Hypothalamus (tissue), 51 donors: ENCODE results near the gene FAM114A2.
"Not testable (repeated sequence)": the region's sequence is repeated elsewhere in the genome, so short reads cannot be mapped to it uniquely, and the experiment has no call there.

ENCODE experiments used
- DNase-seq, 51 donors: peaks; one replicate each; lab custom pipeline; 2025; lab: John Stamatoyannopoulos, UW

FAM114A2 gene

GRCh38 chr5:154038707-154039457, at the start of gene FAM114A2, which contains the start of gene MFAP3:
TSS of gene FAM114A2 (minus strand) at chr5:154038910. CDS start at chr5:154034953, 3,957 bp downstream.
TSS of gene MFAP3 (plus strand) at chr5:154038967. CDS start at chr5:154049723, 10,756 bp downstream.
- DNase-seq: peak in 50 of 51 donors; percentile 12 to 86 (median 71)

- DNase-seq: peak in 12 of 51 donors; percentile 3 to 29 (median 10)
Observed at GRCh38 chr5:154087260-154087659, 48.5 kb upstream of the FAM114A2 start.

GRCh38 chr5:154086641-154087040, 47.9 kb upstream of the FAM114A2 start:
- no peak for DNase-seq

GRCh38 chr5:154086146-154086545, 47.4 kb upstream of the FAM114A2 start:
- no peak for DNase-seq

- DNase-seq: no peak
Observed at GRCh38 chr5:154084062-154084639, 45.4 kb upstream of the FAM114A2 start.

GRCh38 chr5:154081246-154081645, 42.5 kb upstream of the FAM114A2 start:
- no peak for DNase-seq

- DNase-seq: no peak
Observed at GRCh38 chr5:154078272-154078671, 39.6 kb upstream of the FAM114A2 start.

GRCh38 chr5:154077696-154078095, 39.0 kb upstream of the FAM114A2 start:
- no peak for DNase-seq

- no peak for DNase-seq
Observed at GRCh38 chr5:154076240-154076922, 37.7 kb upstream of the FAM114A2 start.

GRCh38 chr5:154072414-154073171, 33.9 kb upstream of the FAM114A2 start:
- DNase-seq: peak; percentile 13 to 88 (median 62)

GRCh38 chr5:154071799-154072413, 33.2 kb upstream of the FAM114A2 start:
- peak in 1 of 51 donors; percentile 44 for DNase-seq

- not testable (repeated sequence) for DNase-seq
Observed at GRCh38 chr5:154069854-154070253, 31.1 kb upstream of the FAM114A2 start.

GRCh38 chr5:154065971-154066370, 27.3 kb upstream of the FAM114A2 start:
- no peak for DNase-seq

- DNase-seq: no peak
Observed at GRCh38 chr5:154063372-154063771, 24.7 kb upstream of the FAM114A2 start.

GRCh38 chr5:154060606-154061005, 21.9 kb upstream of the FAM114A2 start:
- DNase-seq: no peak

GRCh38 chr5:154059583-154059982, 20.9 kb upstream of the FAM114A2 start:
- DNase-seq: no peak

- DNase-seq: no peak
Observed at GRCh38 chr5:154059039-154059430, 20.3 kb upstream of the FAM114A2 start.

- no peak for DNase-seq
Observed at GRCh38 chr5:154058055-154059038, 19.6 kb upstream of the FAM114A2 start.

GRCh38 chr5:154055201-154055600, 16.5 kb upstream of the FAM114A2 start:
- DNase-seq: no peak
